ENCODE data around the gene C10orf71. TPM values are rescaled to one million over a fixed set of nuclear protein-coding genes. Genes with fewer than 3 reads are reported as not detected.

The C10orf71 gene
- total and polyA plus RNA-seq, 2 donors (not counting 1 experiment from before 2014, with no cell fraction given), result not detected

DNA sequence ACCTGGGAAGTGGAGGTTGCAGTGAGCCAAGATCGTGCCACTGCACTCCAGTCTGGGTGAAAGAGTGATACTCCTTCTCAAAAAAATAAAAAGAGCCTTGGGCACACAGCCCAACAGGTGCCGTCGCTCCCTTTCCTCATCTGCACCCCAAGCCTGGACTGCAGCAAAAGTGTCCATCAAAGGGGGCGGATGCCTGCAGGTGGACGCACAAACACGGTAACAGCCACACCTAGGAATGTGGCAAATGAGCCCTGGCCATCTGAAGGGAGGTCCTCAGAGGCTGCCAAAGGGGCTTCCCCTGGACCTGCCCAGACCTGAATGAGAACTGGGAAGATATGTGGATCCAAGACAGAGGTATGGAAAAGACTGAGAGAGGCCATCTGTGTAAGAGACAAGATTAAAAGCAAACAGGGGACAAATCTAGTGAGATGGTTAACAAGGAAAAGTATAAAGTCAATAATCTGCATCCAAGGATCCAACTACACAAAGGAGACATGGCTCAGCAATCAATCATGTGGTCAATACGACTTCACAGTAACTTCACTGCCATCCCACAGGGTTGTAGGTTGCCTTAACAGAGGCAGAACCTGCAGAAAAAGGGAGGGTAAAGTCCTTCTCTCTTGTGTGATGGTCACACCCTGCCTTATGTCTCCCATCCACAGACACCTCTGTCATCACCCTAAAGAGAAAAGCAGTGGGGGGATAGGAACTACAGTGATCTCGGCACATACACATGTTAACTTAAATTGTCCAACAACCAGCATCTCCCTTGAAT, 71.5 kb downstream of the C10orf71 start:
- Mint-ChIP-seq H3K27me3 (peaks cover 15% of the 10 kb centered on the region), H3K4me3 (no peak overlapping the region), H3K9me3 (ENCODE audit: insufficient read depth) (no peaks in the 10 kb centered on the region), H3K4me1 (no peaks in the 10 kb centered on the region), H3K27ac (no peak overlapping the region)
- DNase-seq (no peak), ATAC-seq (ENCODE audit: low read depth) (no peak)
- 96% methylated on average over 6 of the region's 8 CpGs for WGBS (ENCODE audit: insufficient coverage)
- H3K27ac ChIP-seq (ENCODE audit: low read length in 2 of 2), result no peak overlapping the region
- no peaks in the 10 kb centered on the region for H3K79me2 ChIP-seq (ENCODE audit: control insufficient read depth, insufficient read depth, low read length)
- POLR2A ChIA-PET, result no interaction called here
- no peak overlapping the region for H3K9ac ChIP-seq (ENCODE audit: low read length)
- no peak overlapping the region for H3K4me2 ChIP-seq (replicated peaks; ENCODE audit: low read depth, low read length, poor library complexity, severe bottlenecking)
- H3K27me3 ChIP-seq (replicated peaks in 1 of 4; ENCODE audit: control extremely low read depth in 1 of 4, control insufficient read depth in 3 of 4, insufficient read depth in 4 of 4, low read length in 3 of 4), result peaks cover 0 to under 1% (median 0%) of the 10 kb centered on the region in 4 experiments
- no peak overlapping the region for H2AFZ ChIP-seq (ENCODE audit: insufficient read depth, low read depth, low read length, poor library complexity, severe bottlenecking)
- H3K9me3 ChIP-seq (ENCODE audit: control extremely low read depth in 1 of 3, control insufficient read depth in 2 of 3, insufficient read depth in 1 of 3, low read length in 2 of 3), result no peaks in the 10 kb centered on the region
- no peak overlapping the region for H3K4me3 ChIP-seq (ENCODE audit: control extremely low read depth in 1 of 5, extremely low read depth in 1 of 5, insufficient read depth in 1 of 5, low read depth in 2 of 5, low read length in 4 of 5)
- CTCF ChIA-PET, result no interaction called here
- H3K4me1 ChIP-seq (ENCODE audit: control insufficient read depth in 2 of 2, insufficient read depth in 2 of 2, low read length in 2 of 2), result no peaks in the 10 kb centered on the region
- no peaks in the 10 kb centered on the region for H4K20me1 ChIP-seq (ENCODE audit: control insufficient read depth, insufficient read depth, low read length, poor library complexity, severe bottlenecking)
- intact Hi-C loops (cut with micrococcal nuclease), result no loop called here
- no peaks in the 10 kb centered on the region for H3K36me3 ChIP-seq (replicated peaks in 1 of 2; ENCODE audit: control extremely low read depth in 1 of 2, control insufficient read depth in 1 of 2, extremely low read depth in 1 of 2, insufficient read depth in 2 of 2, low read length in 1 of 2)
- TF ChIP-seq EZH2 (IDR thresholded peaks at IDR 0.05; ENCODE audit: borderline replicate concordance, insufficient read depth, low read depth, low read length, poor library complexity, severe bottlenecking), result no peak
- TF ChIP-seq, protein P1, sequence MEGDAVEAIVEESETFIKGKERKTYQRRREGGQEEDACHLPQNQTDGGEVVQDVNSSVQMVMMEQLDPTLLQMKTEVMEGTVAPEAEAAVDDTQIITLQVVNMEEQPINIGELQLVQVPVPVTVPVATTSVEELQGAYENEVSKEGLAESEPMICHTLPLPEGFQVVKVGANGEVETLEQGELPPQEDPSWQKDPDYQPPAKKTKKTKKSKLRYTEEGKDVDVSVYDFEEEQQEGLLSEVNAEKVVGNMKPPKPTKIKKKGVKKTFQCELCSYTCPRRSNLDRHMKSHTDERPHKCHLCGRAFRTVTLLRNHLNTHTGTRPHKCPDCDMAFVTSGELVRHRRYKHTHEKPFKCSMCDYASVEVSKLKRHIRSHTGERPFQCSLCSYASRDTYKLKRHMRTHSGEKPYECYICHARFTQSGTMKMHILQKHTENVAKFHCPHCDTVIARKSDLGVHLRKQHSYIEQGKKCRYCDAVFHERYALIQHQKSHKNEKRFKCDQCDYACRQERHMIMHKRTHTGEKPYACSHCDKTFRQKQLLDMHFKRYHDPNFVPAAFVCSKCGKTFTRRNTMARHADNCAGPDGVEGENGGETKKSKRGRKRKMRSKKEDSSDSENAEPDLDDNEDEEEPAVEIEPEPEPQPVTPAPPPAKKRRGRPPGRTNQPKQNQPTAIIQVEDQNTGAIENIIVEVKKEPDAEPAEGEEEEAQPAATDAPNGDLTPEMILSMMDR (IDR thresholded peaks at IDR 0.05), result no peak

DNA sequence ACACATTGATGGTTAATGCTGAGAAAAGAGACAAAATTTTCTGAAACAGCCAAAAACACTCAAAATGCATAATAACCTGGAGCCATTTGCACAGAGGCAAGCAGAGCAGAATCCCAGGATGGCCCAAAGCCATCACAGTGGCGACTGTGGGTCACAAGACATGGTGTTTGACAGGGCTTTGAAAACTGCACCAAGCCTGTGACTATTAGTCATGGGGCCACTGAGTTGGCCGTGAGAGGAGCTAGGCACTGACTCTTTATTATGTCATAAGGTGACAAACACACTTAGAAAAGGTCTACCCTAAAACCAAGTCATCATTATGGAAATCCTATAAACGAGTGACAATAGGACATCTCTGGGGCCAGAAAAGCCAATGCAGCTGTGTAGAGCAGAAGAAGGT, 73.0 kb downstream of the C10orf71 start:
- Mint-ChIP-seq H3K27ac (no peak overlapping the region), H3K27me3 (peaks cover 26% of the 10 kb centered on the region), H3K9me3 (ENCODE audit: insufficient read depth) (no peaks in the 10 kb centered on the region), H3K4me1 (no peaks in the 10 kb centered on the region), H3K4me3 (no peak overlapping the region)
- ATAC-seq (ENCODE audit: low read depth) (no peak), DNase-seq (no peak)
- no peaks in the 10 kb centered on the region for H3K9me3 ChIP-seq (ENCODE audit: control extremely low read depth in 1 of 3, control insufficient read depth in 2 of 3, insufficient read depth in 1 of 3, low read length in 2 of 3)
- no peaks in the 10 kb centered on the region for H3K79me2 ChIP-seq (ENCODE audit: control insufficient read depth, insufficient read depth, low read length)
- no peak overlapping the region for H3K4me3 ChIP-seq (ENCODE audit: control extremely low read depth in 1 of 5, extremely low read depth in 1 of 5, insufficient read depth in 1 of 5, low read depth in 2 of 5, low read length in 4 of 5)
- H3K4me2 ChIP-seq (replicated peaks; ENCODE audit: low read depth, low read length, poor library complexity, severe bottlenecking), result no peak overlapping the region
- H3K4me1 ChIP-seq (ENCODE audit: control insufficient read depth in 2 of 2, insufficient read depth in 2 of 2, low read length in 2 of 2), result no peaks in the 10 kb centered on the region
- H4K20me1 ChIP-seq (ENCODE audit: control insufficient read depth, insufficient read depth, low read length, poor library complexity, severe bottlenecking), result no peaks in the 10 kb centered on the region
- H3K27ac ChIP-seq (ENCODE audit: low read length in 2 of 2), result no peak overlapping the region
- H3K36me3 ChIP-seq (replicated peaks in 1 of 2; ENCODE audit: control extremely low read depth in 1 of 2, control insufficient read depth in 1 of 2, extremely low read depth in 1 of 2, insufficient read depth in 2 of 2, low read length in 1 of 2), result no peaks in the 10 kb centered on the region
- CTCF ChIA-PET, result no interaction called here
- POLR2A ChIA-PET, result no interaction called here
- intact Hi-C loops (cut with micrococcal nuclease), result no loop called here
- TF ChIP-seq EZH2 (IDR thresholded peaks at IDR 0.05; ENCODE audit: borderline replicate concordance, insufficient read depth, low read depth, low read length, poor library complexity, severe bottlenecking), result no peak
- TF ChIP-seq, protein P1 (IDR thresholded peaks at IDR 0.05), result no peak
- WGBS (ENCODE audit: insufficient coverage), result 80% methylated on average over 2 of the region's 3 CpGs
- H3K9ac ChIP-seq (ENCODE audit: low read length), result no peak overlapping the region
- no peak overlapping the region for H2AFZ ChIP-seq (ENCODE audit: insufficient read depth, low read depth, low read length, poor library complexity, severe bottlenecking)
- H3K27me3 ChIP-seq (replicated peaks in 1 of 4; ENCODE audit: control extremely low read depth in 1 of 4, control insufficient read depth in 3 of 4, insufficient read depth in 4 of 4, low read length in 3 of 4), result peaks cover 0 to 3% (median 0%) of the 10 kb centered on the region in 4 experiments
